ENCODE measurements around the gene SBK3. TPM values are rescaled to one million over a fixed set of nuclear protein-coding genes. Genes with fewer than 3 reads are reported as not detected.
A peak's percentile ranks its signal among the peaks of the same experiment; 100 is the strongest.

Gene SBK3
- total RNA-seq, 1 experiment from 2014 or later, result 1.2 TPM

GRCh38 chr19:55503502-55504251 lies 41.7 kb downstream of the SBK3 start:
- intact Hi-C loops (cut with micrococcal nuclease), result no loop called here
- POLR2A ChIA-PET, result interaction anchor here (1.1 to 1.2 kb wide), 2 partner anchors 28 to 96 kb away, joined by 5 to 6 read pairs; partner anchors contain the start of genes UBE2S and ZNF628
- no peak overlapping the region for H3K9ac ChIP-seq (ENCODE audit: low read length)

More at GRCh38 chr19:55503502-55504251, 41.7 kb downstream of the SBK3 start:
- H2AFZ ChIP-seq (ENCODE audit: low read depth, low read length, poor library complexity, severe bottlenecking), result no peak overlapping the region
- H3K4me3 ChIP-seq (replicated peaks in 1 of 2; ENCODE audit: low read depth in 1 of 2, low read length in 2 of 2), result no peak overlapping the region
- no peaks in the 10 kb centered on the region for H3K36me3 ChIP-seq (ENCODE audit: control insufficient read depth in 1 of 2, insufficient read depth in 2 of 2, low read length in 2 of 2)
- TF ChIP-seq ZBTB33 (IDR thresholded peaks at IDR 0.05; ENCODE audit: extremely low read depth, insufficient replicate concordance, low read length) (no peak), POLR2A (IDR thresholded peaks at IDR 0.05; ENCODE audit: borderline replicate concordance, extremely low read depth, insufficient read depth, insufficient read length) (no peak), MAX (IDR thresholded peaks at IDR 0.05) (peak; percentile 100), EZH2 (IDR thresholded peaks at IDR 0.05) (no peak), ZFX (IDR thresholded peaks at IDR 0.05) (peak; percentile 49; the same call in 1 of the 2 replicates), SRF (IDR thresholded peaks at IDR 0.05; ENCODE audit: low read depth) (no peak), CTCF (IDR thresholded peaks at IDR 0.05 in 2 of 3, conservative IDR thresholded peaks at IDR 0.05 in 1 of 3; ENCODE audit: borderline replicate concordance in 1 of 3, insufficient read depth in 1 of 3, low read depth in 2 of 3, low read length in 2 of 3) (peak; percentile 80 to 92 (median 89)), POLR2AphosphoS5 (IDR thresholded peaks at IDR 0.05; ENCODE audit: low read depth, low read length) (no peak), FOSL1 (IDR thresholded peaks at IDR 0.05; ENCODE audit: low read depth) (no peak), SP1 (IDR thresholded peaks at IDR 0.05; ENCODE audit: low read depth) (peak; percentile 71), CBX3 (IDR thresholded peaks at IDR 0.05; ENCODE audit: low read depth) (peak; percentile 97), CEBPB (IDR thresholded peaks at IDR 0.05; ENCODE audit: low read depth) (no peak), SIN3A (IDR thresholded peaks at IDR 0.05; ENCODE audit: low read depth) (no peak), RAD21 (IDR thresholded peaks at IDR 0.05; ENCODE audit: low read depth) (peak; percentile 94), EGR1 (IDR thresholded peaks at IDR 0.05; ENCODE audit: low read depth) (no peak), YY1 (IDR thresholded peaks at IDR 0.05; ENCODE audit: extremely low read depth, insufficient replicate concordance, low read depth, low read length) (no peak), ATF3 (IDR thresholded peaks at IDR 0.05) (no peak), TCF7L2 (IDR thresholded peaks at IDR 0.05; ENCODE audit: borderline replicate concordance, extremely low read depth, insufficient read depth, insufficient read length) (no peak)
- H4K20me1 ChIP-seq (ENCODE audit: insufficient read depth), result no peaks in the 10 kb centered on the region
- no peaks in the 10 kb centered on the region for H3K27me3 ChIP-seq (ENCODE audit: insufficient read depth, low read length)
- ATAC-seq (peak; percentile 96), DNase-seq (ENCODE audit: low read depth, low spot score) (peak; percentile 89)
- no peaks in the 10 kb centered on the region for H3K9me3 ChIP-seq (ENCODE audit: control insufficient read depth in 1 of 2, insufficient read depth in 1 of 2, low read depth in 1 of 2, low read length in 2 of 2)
- no peak overlapping the region for H3K27ac ChIP-seq (ENCODE audit: low read depth, low read length)
- peak overlapping the region; percentile 34; the same call in 1 of the 2 replicates for H3K4me2 ChIP-seq (ENCODE audit: low read length)
- ChIA-PET CTCF (interaction anchor here (0.6 to 2.3 kb wide), 24 partner anchors 9 to 623 kb away, joined by 3 to 15 read pairs (median 4); partner anchors contain the start of genes FIZ1, ISOC2, NAT14 and ZNF524), RAD21 (ENCODE audit: low non-redundant PET in 1 of 2, low total read pairs in 2 of 2, uncharacterized antibody in 2 of 2, unreplicated experiment in 2 of 2) (interaction anchor here (0.7 to 1.2 kb wide), 5 partner anchors 36 to 363 kb away, joined by 3 to 4 read pairs (median 3); partner anchors contain the start of gene ISOC2 (in 1 of the 2))
- no peaks in the 10 kb centered on the region for H3K9me2 ChIP-seq (ENCODE audit: insufficient read depth)
- no TSS peak for BruUV-seq (replicated peaks)
- H3K4me1 ChIP-seq (ENCODE audit: control insufficient read depth in 1 of 2, insufficient read depth in 2 of 2, low read length in 2 of 2), result peaks cover 0 to 4% of the 10 kb centered on the region in 2 experiments; a peak in 1 of 4 replicates
- H3K79me2 ChIP-seq (ENCODE audit: insufficient read depth, low read length), result no peaks in the 10 kb centered on the region

All from HCT116 (cell line).